HG02571 (cell line): Measurements from ENCODE around the gene WWOX.
"Not testable (repeated sequence)": the region's sequence is repeated elsewhere in the genome, so short reads cannot be mapped to it uniquely, and the experiment has no call there.

Source experiments
- ATAC-seq: cut with Tn5 transposase; IDR thresholded peaks from one replicate; pipeline ENCODE4 v1.9.1; 2021; ENCODE audit warnings: mild to moderate bottlenecking, moderate library complexity; ENCODE audit not compliant: unreplicated experiment

The WWOX gene

DNA sequence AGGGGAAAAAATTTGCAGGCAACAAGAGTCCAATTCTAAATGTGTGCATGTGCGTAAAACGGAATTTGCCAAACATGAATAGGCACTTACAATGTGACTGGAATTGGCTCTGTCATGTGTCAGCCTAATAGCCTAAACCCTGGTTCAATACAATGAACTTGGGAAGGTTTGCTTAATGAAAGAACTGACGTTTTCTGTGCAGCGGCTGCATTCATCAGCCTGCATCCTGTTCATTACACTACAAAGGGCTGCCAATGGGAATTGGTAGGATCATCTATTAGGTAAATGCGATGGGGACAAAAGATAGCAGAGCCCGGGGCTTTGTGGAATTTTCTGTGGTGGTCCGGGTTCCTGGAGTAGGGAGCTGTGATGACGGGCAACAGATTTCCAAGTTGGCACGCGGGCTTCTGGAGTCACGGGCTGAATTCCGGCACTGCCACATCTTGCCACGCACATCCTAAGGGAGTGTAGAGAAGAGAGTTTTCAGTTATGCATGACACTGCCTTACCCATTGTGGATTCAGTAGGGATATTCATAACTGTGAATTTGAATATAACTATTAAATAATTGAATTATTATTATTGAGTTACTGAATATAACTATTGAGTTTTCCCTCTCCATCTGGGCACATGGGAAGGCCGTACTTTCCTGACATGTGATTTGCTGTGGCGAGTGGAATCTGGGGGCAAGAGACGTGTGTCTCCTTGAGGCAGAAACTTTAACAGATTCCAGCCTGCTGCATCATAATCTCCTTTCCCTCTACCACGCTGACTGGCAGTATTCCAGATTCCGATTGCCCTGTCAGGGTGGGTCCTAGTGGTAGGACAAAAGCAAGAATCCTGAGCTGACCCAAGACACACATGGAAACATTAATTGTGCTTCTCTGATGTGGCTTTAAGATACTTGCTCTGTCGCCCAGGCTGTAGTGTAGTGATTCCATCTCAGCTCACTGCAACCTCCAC is 565.6 kb downstream of the WWOX start:
- no peak for ATAC-seq

- no peak for ATAC-seq
Observed at GRCh38 chr16:78666318-78666717, 566.9 kb downstream of the WWOX start.

DNA sequence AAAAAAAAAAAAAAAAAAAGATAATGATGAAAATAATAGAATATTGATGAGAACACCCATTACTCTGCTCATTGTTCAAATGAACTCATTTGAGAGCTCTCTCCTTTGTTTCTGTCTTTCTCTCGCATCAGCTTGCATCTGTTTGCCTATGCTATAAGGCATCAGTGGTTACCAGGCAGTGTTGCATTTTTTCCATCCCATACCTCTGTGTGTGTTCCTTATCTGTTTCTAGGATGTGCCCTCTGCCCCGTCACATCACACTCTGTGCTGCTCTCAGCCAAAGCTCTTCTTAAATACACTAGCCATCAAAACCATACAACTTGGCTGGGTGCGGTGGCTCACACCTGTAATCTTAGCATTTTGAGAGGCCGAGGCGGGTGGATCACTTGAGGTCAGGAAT is 568.2 kb downstream of the WWOX start:
- no peak for ATAC-seq

- no peak for ATAC-seq
Observed at GRCh38 chr16:78668393-78668792, 568.9 kb downstream of the WWOX start.

- no peak for ATAC-seq
Observed at GRCh38 chr16:78669994-78670393, 570.5 kb downstream of the WWOX start.

- ATAC-seq: no peak
Observed at GRCh38 chr16:78672779-78673556, 573.5 kb downstream of the WWOX start.

DNA sequence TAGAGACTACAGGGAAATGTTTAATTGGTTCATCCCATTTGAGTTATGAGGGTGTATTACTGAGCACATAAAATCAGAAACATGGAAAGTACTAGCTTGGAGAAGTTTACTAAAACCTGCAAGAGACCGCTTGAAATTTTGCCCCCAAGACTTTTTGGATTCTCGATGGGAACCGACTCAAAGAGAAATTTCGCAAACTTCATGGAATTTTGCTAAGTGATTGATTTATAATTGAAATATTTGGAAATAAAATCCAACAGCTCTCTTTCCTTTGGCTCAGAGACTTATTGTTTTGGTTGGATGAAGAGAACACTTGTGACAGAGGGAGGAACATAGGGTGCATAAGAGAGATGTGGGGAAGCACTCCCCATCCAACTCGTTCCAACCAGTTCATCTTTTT is 574.4 kb downstream of the WWOX start:
- ATAC-seq: no peak

DNA sequence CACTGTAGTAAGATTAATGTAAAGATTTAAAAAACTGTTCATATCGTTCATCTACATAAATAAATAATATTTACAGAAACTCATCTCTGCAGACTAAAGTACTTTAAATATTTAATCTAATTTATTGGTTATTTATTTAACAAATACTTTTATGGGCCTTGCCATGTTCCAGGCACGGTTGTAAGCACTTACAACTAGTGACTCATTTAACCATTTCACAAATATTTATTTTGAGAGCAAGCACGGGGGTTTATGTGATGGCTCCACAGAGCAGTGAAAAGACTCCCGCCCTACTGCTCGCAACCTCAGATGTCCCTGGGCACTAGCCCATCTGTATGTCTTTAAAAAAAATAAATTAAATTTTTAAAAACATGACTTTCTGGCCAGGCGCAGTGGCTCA is 575.9 kb downstream of the WWOX start:
- no peak for ATAC-seq

DNA sequence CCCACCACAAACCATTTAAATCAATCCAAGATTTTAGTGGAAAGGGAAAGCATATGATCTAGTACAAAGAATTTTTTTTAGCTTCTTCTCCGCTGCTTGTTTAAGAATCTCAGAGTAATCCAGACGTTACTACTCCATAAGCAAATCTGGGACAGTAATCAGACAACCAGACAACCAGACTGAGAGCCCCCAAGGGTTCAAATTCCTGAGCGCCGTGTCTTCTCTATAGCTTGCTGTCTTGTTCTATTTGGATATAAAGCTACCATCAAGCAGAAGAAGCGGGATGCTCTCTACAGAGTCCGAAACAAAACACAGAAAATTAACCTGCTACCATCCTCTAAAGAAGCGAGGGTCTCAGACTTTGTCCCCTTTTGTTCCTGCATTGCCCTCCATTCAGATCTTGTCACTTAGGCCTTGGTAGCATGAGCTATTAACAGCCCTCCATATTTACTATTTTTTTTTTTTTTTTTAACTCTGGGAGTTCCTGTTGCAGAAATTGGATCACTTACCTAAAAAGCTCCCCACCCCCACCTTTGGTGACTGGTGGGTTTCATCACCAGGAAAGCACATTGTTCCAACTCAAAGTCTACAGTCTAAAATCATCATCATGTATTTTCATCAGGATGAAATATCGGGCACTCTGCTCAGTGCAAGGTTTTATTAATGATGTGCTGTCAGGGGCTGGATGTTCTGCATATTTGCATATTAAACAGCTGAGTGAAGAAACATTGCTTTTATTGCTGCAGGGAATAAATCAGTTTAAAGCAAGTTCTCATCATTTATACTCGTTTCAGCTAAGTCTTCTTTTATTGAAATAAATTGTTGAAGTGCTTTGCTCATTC is 576.7 kb downstream of the WWOX start:
- no peak for ATAC-seq

GRCh38 chr16:78677181-78677731 is 577.8 kb downstream of the WWOX start:
- no peak for ATAC-seq

DNA sequence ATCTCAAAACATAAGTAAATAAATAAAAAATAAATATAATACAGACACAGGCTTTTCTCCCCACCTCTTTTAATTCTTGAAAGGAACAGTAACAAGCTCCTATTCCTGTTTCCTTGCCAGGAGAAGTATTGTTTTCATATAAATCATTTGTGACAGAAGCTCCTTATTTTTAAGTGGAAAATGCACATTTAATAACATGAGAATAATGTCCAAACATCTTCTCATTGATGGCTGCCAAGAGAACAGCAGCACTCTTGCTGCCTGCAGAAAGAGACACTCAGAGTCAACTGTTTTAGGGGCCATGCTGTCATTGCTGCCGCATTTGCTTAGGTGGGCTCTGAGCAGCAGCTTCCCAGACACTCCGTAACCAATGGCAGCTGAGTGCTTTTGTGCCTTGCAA is 580.1 kb downstream of the WWOX start:
- ATAC-seq: no peak

- no peak for ATAC-seq
Observed at GRCh38 chr16:78681743-78682142, 582.3 kb downstream of the WWOX start.

- ATAC-seq: no peak
Observed at GRCh38 chr16:78684030-78684611, 584.7 kb downstream of the WWOX start.

DNA sequence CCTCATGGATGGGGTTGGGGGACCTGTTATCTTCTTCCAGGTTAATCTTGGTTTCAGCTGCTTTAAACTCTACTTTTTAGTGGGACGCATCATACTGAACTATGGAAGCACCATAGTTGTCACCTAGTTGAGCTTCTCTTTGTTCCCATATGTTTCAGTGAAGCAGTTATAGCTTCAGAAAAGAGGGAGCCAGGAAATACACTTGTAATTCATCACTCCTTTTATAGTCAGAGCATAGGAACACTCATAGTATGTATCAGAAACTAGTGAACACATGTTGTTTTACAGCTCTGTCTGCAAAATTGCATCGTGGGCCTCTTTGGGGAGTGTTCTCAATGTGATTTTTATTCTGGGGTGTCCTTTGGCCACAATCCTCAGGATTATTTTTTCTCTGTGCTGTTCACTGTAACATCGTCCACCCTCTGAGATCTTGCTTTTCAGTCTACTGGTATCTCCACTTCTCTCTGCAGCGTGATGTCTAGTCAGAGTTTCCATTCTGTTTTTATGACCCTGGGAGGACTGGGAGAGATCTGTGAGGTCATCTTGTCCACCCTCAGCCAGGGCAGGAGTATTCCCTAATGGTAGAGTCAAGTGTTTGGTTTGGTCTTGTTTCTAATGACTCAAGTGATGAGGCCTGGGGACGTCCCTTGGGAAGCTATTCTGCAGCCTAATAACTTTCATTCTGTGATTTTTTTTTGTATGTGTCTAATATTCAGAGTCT is 585.4 kb downstream of the WWOX start:
- no peak for ATAC-seq

- no peak for ATAC-seq
Observed at GRCh38 chr16:78686601-78687000, 587.1 kb downstream of the WWOX start.

GRCh38 chr16:78689028-78689427 is 589.6 kb downstream of the WWOX start:
- ATAC-seq: no peak

GRCh38 chr16:78689536-78689935 is 590.1 kb downstream of the WWOX start:
- no peak for ATAC-seq

- no peak for ATAC-seq
Observed at GRCh38 chr16:78690510-78690909, 591.1 kb downstream of the WWOX start.

DNA sequence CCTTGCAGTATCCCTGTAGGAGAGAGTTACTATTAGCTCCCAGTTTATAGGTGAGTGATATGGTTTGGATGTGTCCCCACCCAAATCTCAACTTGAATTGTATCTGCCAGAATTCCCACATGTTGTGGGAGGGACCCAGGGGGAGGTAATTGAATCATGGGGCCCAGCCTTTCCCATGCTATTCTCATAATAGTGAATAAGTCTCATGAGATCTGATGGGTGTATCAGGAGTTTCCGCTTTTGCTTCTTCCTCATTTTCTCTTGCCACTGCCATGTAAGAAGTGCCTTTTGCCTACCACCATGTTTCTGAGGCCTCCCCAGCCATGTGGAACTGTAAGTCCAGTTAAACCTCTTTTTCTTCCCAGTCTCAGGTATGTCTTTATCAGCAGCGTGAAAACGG is 592.3 kb downstream of the WWOX start:
- not testable (repeated sequence) for ATAC-seq

DNA sequence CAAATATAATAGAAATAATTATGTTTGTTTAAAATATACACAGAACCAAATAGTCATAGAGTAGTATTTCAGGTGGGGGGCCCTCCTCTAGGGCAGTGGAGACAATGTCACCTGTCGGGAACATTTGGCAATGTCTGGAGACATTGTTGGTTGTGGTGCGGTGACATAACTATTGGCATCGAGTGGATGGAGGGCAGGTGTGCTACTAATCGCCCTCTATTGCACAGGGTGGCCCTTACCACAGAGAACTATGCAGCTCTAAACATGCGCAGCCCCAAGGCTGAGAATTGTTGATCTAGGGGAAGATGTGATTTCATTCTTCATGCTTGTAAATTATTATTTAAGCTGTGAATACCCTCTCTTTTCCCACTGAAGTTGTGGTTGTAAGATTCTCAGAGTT is 594.0 kb downstream of the WWOX start:
- no peak for ATAC-seq
